ENCODE measurements around the gene EHMT1. TPM values are rescaled to one million over a fixed set of nuclear protein-coding genes. Genes with fewer than 3 reads are reported as not detected.

EHMT1 gene
- total and polyA plus RNA-seq, 2 experiments from 2014 or later = 46.0 to 47.7 TPM

DNA sequence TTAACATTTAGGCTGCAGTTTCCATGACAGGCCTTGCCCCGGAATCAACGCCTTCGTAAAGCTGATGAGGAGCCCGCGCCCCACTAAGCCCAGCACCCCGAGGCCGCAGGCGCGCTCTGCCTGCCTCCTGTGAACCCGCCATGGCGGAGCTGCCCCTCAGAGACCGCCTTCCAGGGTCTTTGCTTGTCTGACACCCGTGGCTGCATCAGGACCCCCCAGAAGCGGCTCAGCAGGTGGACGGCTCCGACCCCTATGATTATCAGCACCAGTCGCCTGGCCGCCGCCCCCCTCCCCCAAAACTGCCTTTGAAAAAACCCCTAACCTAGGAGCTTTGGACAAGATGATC lies 39.6 kb upstream of the EHMT1 start:
- Histone ChIP-seq H3K79me2 (peaks cover 32% of the 10 kb centered on the region), H3K36me3 (replicated peaks; ENCODE audit: insufficient read depth, low read depth) (no peaks in the 10 kb centered on the region), H3K4me1 (ENCODE audit: insufficient read depth) (peaks cover 15% of the 10 kb centered on the region), H3K4me3 (no peak overlapping the region), H3K4me2 (peak overlapping the region; percentile 81), H3K27me3 (no peaks in the 10 kb centered on the region), H3K27ac (no peak overlapping the region), H4K20me1 (ENCODE audit: insufficient read depth, poor library complexity, severe bottlenecking) (no peaks in the 10 kb centered on the region), H3K9me2 (replicated peaks; ENCODE audit: insufficient read depth) (no peaks in the 10 kb centered on the region), H3K9me3 (ENCODE audit: low read depth) (no peaks in the 10 kb centered on the region), H2AFZ (peak overlapping the region; percentile 71)
- DNase-seq (ENCODE audit: low spot score) = no peak
- 63% methylated on average over 19 of the region's 19 CpGs for WGBS (ENCODE audit: low lambda C conversion rate, missing lambda C conversion rate)
- no peak for TF ChIP-seq EZH2 (IDR thresholded peaks at IDR 0.05; ENCODE audit: borderline replicate concordance)
- no peak for TF ChIP-seq EZH2phosphoT487 (IDR thresholded peaks at IDR 0.05; ENCODE audit: low read depth, severe bottlenecking, unreplicated experiment)
- TF ChIP-seq CTCF (IDR thresholded peaks at IDR 0.05; ENCODE audit: poor library complexity) = no peak

- no peaks in the 10 kb centered on the region for H3K27me3 ChIP-seq
- H3K36me3 ChIP-seq (replicated peaks; ENCODE audit: insufficient read depth, low read depth) = no peaks in the 10 kb centered on the region
- H3K79me2 ChIP-seq = peaks cover 30% of the 10 kb centered on the region
Measured at GRCh38 chr9:137580209-137580953, 38.4 kb upstream of the EHMT1 start.

GRCh38 chr9:137580954-137581322 lies 37.9 kb upstream of the EHMT1 start:
- H3K4me2 ChIP-seq = no peak overlapping the region
- no peak overlapping the region for H3K27ac ChIP-seq
- no peaks in the 10 kb centered on the region for H3K9me2 ChIP-seq (replicated peaks; ENCODE audit: insufficient read depth)
- no peak overlapping the region for H2AFZ ChIP-seq
- WGBS (ENCODE audit: low lambda C conversion rate, missing lambda C conversion rate) = 95% methylated on average over 4 of the region's 4 CpGs
- H3K4me1 ChIP-seq (ENCODE audit: insufficient read depth) = peaks cover 15% of the 10 kb centered on the region
- no peaks in the 10 kb centered on the region for H3K27me3 ChIP-seq
- DNase-seq (ENCODE audit: low spot score) = no peak
- no peaks in the 10 kb centered on the region for H3K9me3 ChIP-seq (ENCODE audit: low read depth)
- H4K20me1 ChIP-seq (ENCODE audit: insufficient read depth, poor library complexity, severe bottlenecking) = no peaks in the 10 kb centered on the region
- H3K79me2 ChIP-seq = peaks cover 26% of the 10 kb centered on the region
- TF ChIP-seq EZH2 (IDR thresholded peaks at IDR 0.05; ENCODE audit: borderline replicate concordance) = no peak
- no peak for TF ChIP-seq CTCF (IDR thresholded peaks at IDR 0.05; ENCODE audit: poor library complexity)
- H3K36me3 ChIP-seq (replicated peaks; ENCODE audit: insufficient read depth, low read depth) = no peaks in the 10 kb centered on the region
- H3K4me3 ChIP-seq = no peak overlapping the region

More at GRCh38 chr9:137580209-137580953, 38.4 kb upstream of the EHMT1 start:
- Histone ChIP-seq H3K9me2 (replicated peaks; ENCODE audit: insufficient read depth) (no peaks in the 10 kb centered on the region), H3K4me1 (ENCODE audit: insufficient read depth) (peaks cover 15% of the 10 kb centered on the region), H4K20me1 (ENCODE audit: insufficient read depth, poor library complexity, severe bottlenecking) (no peaks in the 10 kb centered on the region), H3K27ac (no peak overlapping the region), H3K9me3 (ENCODE audit: low read depth) (no peaks in the 10 kb centered on the region), H3K4me2 (no peak overlapping the region), H3K4me3 (no peak overlapping the region), H2AFZ (no peak overlapping the region)
- TF ChIP-seq EZH2 (IDR thresholded peaks at IDR 0.05; ENCODE audit: borderline replicate concordance) (no peak), CTCF (IDR thresholded peaks at IDR 0.05; ENCODE audit: poor library complexity) (no peak), EZH2phosphoT487 (IDR thresholded peaks at IDR 0.05; ENCODE audit: low read depth, severe bottlenecking, unreplicated experiment) (no peak)
- no peak for DNase-seq (ENCODE audit: low spot score)
- WGBS (ENCODE audit: low lambda C conversion rate, missing lambda C conversion rate) = 86% methylated on average over 23 of the region's 23 CpGs
